Stomach (tissue), 4 donors: ENCODE measurements around the gene PCDHB7.
"Not testable (repeated sequence)": the region's sequence is repeated elsewhere in the genome, so short reads cannot be mapped to it uniquely, and the experiment has no call there.

ENCODE experiments used
- EP300 ChIP-seq: sonication (generic); formaldehyde crosslinking; IDR thresholded peaks from one replicate; pipeline ENCODE4 v1.6.1; 2017; ENCODE audit warnings: antibody characterized with exemption
- POLR2A ChIP-seq, 4 donors: fragments of 450-650 bp; IDR thresholded peaks; one replicate each; pipeline ENCODE4 v1.6.1; 2016; ENCODE audit warnings: antibody characterized with exemption in 4 of 4, control low read depth in 2 of 4, mild to moderate bottlenecking in 1 of 4, moderate library complexity in 1 of 4
- POLR2AphosphoS5 ChIP-seq, 3 donors: sonication (generic); formaldehyde crosslinking; IDR thresholded peaks; one replicate each; pipeline ENCODE4 v1.6.1; 2016; ENCODE audit warnings: antibody characterized with exemption in 3 of 3
- TF ChIP-seq, protein P1 (sequence below), 7 experiments: fragments of 450-650 bp in 4 of 7; fragments of 200-600 bp in 3 of 7; sonication (generic) in 3 of 7; IDR thresholded peaks; one replicate each; pipeline ENCODE4 v1.5.1; 2016 to 2019; ENCODE audit warnings: antibody characterized with exemption in 7 of 7, control low read depth in 2 of 7, mild to moderate bottlenecking in 1 of 7

- not testable (repeated sequence) for TF ChIP-seq POLR2AphosphoS5 (IDR thresholded peaks at IDR 0.05); POLR2A (IDR thresholded peaks at IDR 0.05); EP300
- TF ChIP-seq, protein P1, sequence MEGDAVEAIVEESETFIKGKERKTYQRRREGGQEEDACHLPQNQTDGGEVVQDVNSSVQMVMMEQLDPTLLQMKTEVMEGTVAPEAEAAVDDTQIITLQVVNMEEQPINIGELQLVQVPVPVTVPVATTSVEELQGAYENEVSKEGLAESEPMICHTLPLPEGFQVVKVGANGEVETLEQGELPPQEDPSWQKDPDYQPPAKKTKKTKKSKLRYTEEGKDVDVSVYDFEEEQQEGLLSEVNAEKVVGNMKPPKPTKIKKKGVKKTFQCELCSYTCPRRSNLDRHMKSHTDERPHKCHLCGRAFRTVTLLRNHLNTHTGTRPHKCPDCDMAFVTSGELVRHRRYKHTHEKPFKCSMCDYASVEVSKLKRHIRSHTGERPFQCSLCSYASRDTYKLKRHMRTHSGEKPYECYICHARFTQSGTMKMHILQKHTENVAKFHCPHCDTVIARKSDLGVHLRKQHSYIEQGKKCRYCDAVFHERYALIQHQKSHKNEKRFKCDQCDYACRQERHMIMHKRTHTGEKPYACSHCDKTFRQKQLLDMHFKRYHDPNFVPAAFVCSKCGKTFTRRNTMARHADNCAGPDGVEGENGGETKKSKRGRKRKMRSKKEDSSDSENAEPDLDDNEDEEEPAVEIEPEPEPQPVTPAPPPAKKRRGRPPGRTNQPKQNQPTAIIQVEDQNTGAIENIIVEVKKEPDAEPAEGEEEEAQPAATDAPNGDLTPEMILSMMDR (IDR thresholded peaks at IDR 0.05) = not testable (repeated sequence)
Observed at GRCh38 chr5:141189131-141189530, 16.7 kb downstream of the PCDHB7 start.
